Trophoblast cell (in vitro differentiated cells and primary cell): Measurements from ENCODE around the gene FOSB.

Experiments
- DNase-seq, 2 donors: peaks; one replicate each; pipeline ENCODE4 v3.0.0-alpha.2; 2016
- H2AFZ ChIP-seq: 2 replicates; pipeline ENCODE4 v1.6.1; 2013; ENCODE audit warnings: low read length, moderate library complexity, mild to moderate bottlenecking; ENCODE audit not compliant: insufficient read depth, poor library complexity
- H2AK5ac ChIP-seq: 2 replicates; pipeline ENCODE4 v1.6.1; 2013; ENCODE audit warnings: mild to moderate bottlenecking, low read length
- H2BK120ac ChIP-seq: 2 replicates; pipeline ENCODE4 v1.6.1; 2013; ENCODE audit warnings: low read length, mild to moderate bottlenecking, moderate library complexity; ENCODE audit not compliant: insufficient read depth, poor library complexity
- H2BK12ac ChIP-seq: 2 replicates; pipeline ENCODE4 v1.6.1; 2013; ENCODE audit warnings: mild to moderate bottlenecking, low read length, moderate library complexity
- H2BK5ac ChIP-seq: 2 replicates; pipeline ENCODE4 v1.6.1; 2013; ENCODE audit warnings: low read length, low read depth, moderate library complexity, mild to moderate bottlenecking; ENCODE audit not compliant: poor library complexity
- H3K14ac ChIP-seq: 2 replicates; pipeline ENCODE4 v1.6.1; 2013; ENCODE audit warnings: mild to moderate bottlenecking, low read length
- H3K18ac ChIP-seq: 2 replicates; pipeline ENCODE4 v1.6.1; 2013; ENCODE audit warnings: mild to moderate bottlenecking, low read length
- H3K23ac ChIP-seq: 2 replicates; pipeline ENCODE4 v1.6.1; 2013; ENCODE audit warnings: low read length
- H3K27ac ChIP-seq: 2 replicates; pipeline ENCODE4 v1.5.1; 2013; ENCODE audit warnings: low read depth, mild to moderate bottlenecking, inconsistent platforms, low read length, moderate library complexity
- H3K27me3 ChIP-seq: 2 replicates; pipeline ENCODE4 v1.6.1; 2013; ENCODE audit warnings: inconsistent platforms, mild to moderate bottlenecking, low read length, moderate library complexity; ENCODE audit not compliant: insufficient read depth
- H3K36me3 ChIP-seq, 2 experiments: 1 replicate in 1 of 2; 2 replicates in 1 of 2; pipeline ENCODE4 v1.6.1; 2013; ENCODE audit warnings: low read length in 2 of 2, mild to moderate bottlenecking in 2 of 2, moderate library complexity in 1 of 2; ENCODE audit not compliant: insufficient read depth in 2 of 2, control insufficient read depth in 1 of 2
- H3K4ac ChIP-seq: 2 replicates; pipeline ENCODE4 v1.6.1; 2013; ENCODE audit warnings: low read depth, mild to moderate bottlenecking, low read length, moderate library complexity
- H3K4me1 ChIP-seq, 2 experiments: 1 replicate in 1 of 2; 2 replicates in 1 of 2; pipeline ENCODE4 v1.6.1; 2013; ENCODE audit warnings: low read length in 2 of 2, mild to moderate bottlenecking in 2 of 2, moderate library complexity in 1 of 2; ENCODE audit not compliant: insufficient read depth in 2 of 2, control insufficient read depth in 1 of 2
- H3K4me2 ChIP-seq: 2 replicates; pipeline ENCODE4 v1.6.1; 2013; ENCODE audit warnings: inconsistent platforms, mild to moderate bottlenecking, low read length, moderate library complexity
- H3K4me3 ChIP-seq: 2 replicates; pipeline ENCODE4 v1.5.1; 2013; ENCODE audit warnings: mild to moderate bottlenecking, low read depth, low read length, inconsistent platforms
- H3K79me1 ChIP-seq: one replicate; pipeline ENCODE4 v1.6.1; 2013; ENCODE audit warnings: low read length
- H3K79me2 ChIP-seq: 2 replicates; pipeline ENCODE4 v1.6.1; 2013; ENCODE audit warnings: low read length, mild to moderate bottlenecking; ENCODE audit not compliant: control insufficient read depth, insufficient read depth, poor library complexity
- H3K9ac ChIP-seq: 2 replicates; pipeline ENCODE4 v1.6.1; 2013; ENCODE audit warnings: mild to moderate bottlenecking, low read length
- H3K9me3 ChIP-seq: 2 replicates; pipeline ENCODE4 v1.6.1; 2013; ENCODE audit warnings: low read depth, mild to moderate bottlenecking, control low read depth, inconsistent platforms, low read length; ENCODE audit not compliant: insufficient read depth
- H4K12ac ChIP-seq: 2 replicates; pipeline ENCODE4 v1.6.1; 2013; ENCODE audit warnings: low read depth, mild to moderate bottlenecking, low read length, moderate library complexity
- H4K8ac ChIP-seq: 2 replicates; pipeline ENCODE4 v1.6.1; 2013; ENCODE audit warnings: low read depth, mild to moderate bottlenecking, low read length, moderate library complexity
- H4K91ac ChIP-seq: one replicate; pipeline ENCODE4 v1.6.1; 2013; ENCODE audit warnings: low read depth, mild to moderate bottlenecking, low read length, moderate library complexity
- WGBS: extraction: QIAGEN DNeasy Blood & Tissue Kit; methylation state at CpG from one replicate; pipeline ENCODE4 v1.1.7; 2013; ENCODE audit warnings: missing lambda C conversion rate; ENCODE audit not compliant: insufficient read length, insufficient coverage; ENCODE audit errors: extremely low coverage; 5-methylcytosine and 5-hydroxymethylcytosine counted together

Gene FOSB

GRCh38 chr19:45495178-45495577, 27.4 kb downstream of the FOSB start:
- no peak overlapping the region for H3K27ac ChIP-seq

GRCh38 chr19:45496349-45496953, 28.7 kb downstream of the FOSB start:
- H3K4ac ChIP-seq, result no peak overlapping the region
- H3K79me2 ChIP-seq, result peaks cover 2% of the 10 kb centered on the region
- H2AFZ ChIP-seq, result peak overlapping the region; percentile 73
- no peak overlapping the region for H2AK5ac ChIP-seq
- H3K79me1 ChIP-seq, result peaks cover 8% of the 10 kb centered on the region
- H3K9me3 ChIP-seq, result peaks cover 7% of the 10 kb centered on the region
- H3K27me3 ChIP-seq, result peaks cover 20% of the 10 kb centered on the region
- H2BK120ac ChIP-seq, result no peak overlapping the region
- H4K91ac ChIP-seq, result peak overlapping the region; percentile 63
- H3K18ac ChIP-seq, result no peak overlapping the region
- H3K4me2 ChIP-seq, result peak overlapping the region; percentile 99
- peak overlapping the region; percentile 16 for H3K9ac ChIP-seq
- no peak overlapping the region for H4K12ac ChIP-seq
- H3K4me1 ChIP-seq, result peaks cover 21 to 25% of the 10 kb centered on the region in 2 experiments
- no peak overlapping the region for H3K23ac ChIP-seq
- no peak for DNase-seq
- H2BK12ac ChIP-seq, result no peak overlapping the region
- H4K8ac ChIP-seq, result peak overlapping the region; percentile 23
- no CpG with 5 or more reads among the region's 54 CpGs for WGBS
- peak overlapping the region; percentile 76 for H3K4me3 ChIP-seq
- no peak overlapping the region for H2BK5ac ChIP-seq
- H3K14ac ChIP-seq, result no peak overlapping the region
- peak overlapping the region; percentile 29 for H3K27ac ChIP-seq
- peaks cover 9 to 10% of the 10 kb centered on the region in 2 experiments for H3K36me3 ChIP-seq

More at GRCh38 chr19:45495178-45495577, 27.4 kb downstream of the FOSB start:
- Histone ChIP-seq H3K4ac (no peak overlapping the region), H3K36me3 (peaks cover 9 to 10% of the 10 kb centered on the region in 2 experiments), H3K27me3 (peaks cover 20% of the 10 kb centered on the region), H3K4me2 (no peak overlapping the region), H3K79me1 (peaks cover 8% of the 10 kb centered on the region), H3K4me1 (peaks cover 21 to 25% of the 10 kb centered on the region in 2 experiments), H4K91ac (no peak overlapping the region), H2BK12ac (no peak overlapping the region), H3K14ac (no peak overlapping the region), H3K9ac (no peak overlapping the region), H3K79me2 (peaks cover 2% of the 10 kb centered on the region), H3K23ac (no peak overlapping the region), H2AK5ac (no peak overlapping the region), H3K9me3 (peaks cover 7% of the 10 kb centered on the region), H2AFZ (no peak overlapping the region), H2BK5ac (no peak overlapping the region), H3K18ac (no peak overlapping the region), H2BK120ac (no peak overlapping the region), H4K12ac (no peak overlapping the region), H4K8ac (no peak overlapping the region), H3K4me3 (no peak overlapping the region)
- WGBS, result no CpG with 5 or more reads among the region's 5 CpGs
- DNase-seq, result no peak

- no peak for DNase-seq
- no peak overlapping the region for H3K4me3 ChIP-seq
- H2BK5ac ChIP-seq, result no peak overlapping the region
- no peak overlapping the region for H3K27ac ChIP-seq
- H3K4me2 ChIP-seq, result no peak overlapping the region
- H2AFZ ChIP-seq, result no peak overlapping the region
- H3K9ac ChIP-seq, result no peak overlapping the region
- H3K4ac ChIP-seq, result no peak overlapping the region
- WGBS, result no CpG with 5 or more reads among the region's 16 CpGs
- H3K36me3 ChIP-seq, result peaks cover 9 to 10% of the 10 kb centered on the region in 2 experiments
- H3K9me3 ChIP-seq, result peaks cover 7% of the 10 kb centered on the region
- H3K18ac ChIP-seq, result no peak overlapping the region
- peaks cover 6% of the 10 kb centered on the region for H3K79me1 ChIP-seq
- H4K12ac ChIP-seq, result no peak overlapping the region
- peaks cover 2% of the 10 kb centered on the region for H3K79me2 ChIP-seq
- H3K23ac ChIP-seq, result no peak overlapping the region
- H3K4me1 ChIP-seq, result peaks cover 19 to 21% of the 10 kb centered on the region in 2 experiments
- no peak overlapping the region for H3K14ac ChIP-seq
- no peak overlapping the region for H2BK120ac ChIP-seq
- H4K91ac ChIP-seq, result no peak overlapping the region
- peaks cover 20% of the 10 kb centered on the region for H3K27me3 ChIP-seq
- no peak overlapping the region for H2BK12ac ChIP-seq
- H4K8ac ChIP-seq, result no peak overlapping the region
- H2AK5ac ChIP-seq, result no peak overlapping the region
Observed at GRCh38 chr19:45497791-45498190, 30.0 kb downstream of the FOSB start.

- no peak within 1 kb of the TSS for H3K27ac ChIP-seq
- H3K4ac ChIP-seq, result no peak within 1 kb of the TSS
- H3K4me1 ChIP-seq, result peaks cover 18 to 21% of the 10 kb centered on the region in 2 experiments
- WGBS, result no CpG with 5 or more reads among the region's 89 CpGs
- peak within 1 kb of the TSS; percentile 54 for H3K4me3 ChIP-seq
- H3K36me3 ChIP-seq, result peaks cover 9 to 10% of the 10 kb centered on the region in 2 experiments
- no peak within 1 kb of the TSS for H3K18ac ChIP-seq
- peak within 1 kb of the TSS; percentile 57 for H4K8ac ChIP-seq
- no peak within 1 kb of the TSS for H2AK5ac ChIP-seq
- H3K27me3 ChIP-seq, result peaks cover 20% of the 10 kb centered on the region
- no peak within 1 kb of the TSS for H2BK120ac ChIP-seq
- peak within 1 kb of the TSS; percentile 68 for H3K4me2 ChIP-seq
- peak within 1 kb of the TSS; percentile 54 for H4K12ac ChIP-seq
- no peak within 1 kb of the TSS for H3K9ac ChIP-seq
- no peak within 1 kb of the TSS for H4K91ac ChIP-seq
- peaks cover 4% of the 10 kb centered on the region for H3K79me1 ChIP-seq
- no peaks in the 10 kb centered on the region for H3K79me2 ChIP-seq
- H2BK5ac ChIP-seq, result no peak within 1 kb of the TSS
- peaks cover 7% of the 10 kb centered on the region for H3K9me3 ChIP-seq
- peak within 1 kb of the TSS; percentile 47 for H2BK12ac ChIP-seq
- H3K14ac ChIP-seq, result no peak within 1 kb of the TSS
- no peak for DNase-seq
- peak within 1 kb of the TSS; percentile 20 for H3K23ac ChIP-seq
- peak within 1 kb of the TSS; percentile 4 for H2AFZ ChIP-seq
Observed at GRCh38 chr19:45498411-45499195, 30.8 kb downstream of the FOSB start, which contains the start of gene PPM1N. Gene PPM1N (plus strand): TSS chr19:45498443. CDS start chr19:45498473, 30 bp downstream.
